Right lobe of liver (tissue), 6 donors: Measurements from ENCODE around the gene FAM118B. TPM values are rescaled to one million over a fixed set of nuclear protein-coding genes. Genes with fewer than 3 reads are reported as not detected.

Experiments
- ATAC-seq, 4 donors: fragments of 200-7000 bp; cut with Tn5 transposase; one replicate each; pipeline ENCODE4 v1.9.1; 2020; ENCODE audit warnings: mild to moderate bottlenecking in 4 of 4, moderate library complexity in 4 of 4
- DNase-seq, 3 donors: peaks; one replicate each; pipeline ENCODE4 v3.0.0-alpha.2; 2020
- H3K27ac ChIP-seq, 3 donors: fragments of 200-600 bp; one replicate each; pipeline ENCODE4 v1.8.0; 2022
- H3K27me3 ChIP-seq, 2 donors: fragments of 200-600 bp; one replicate each; pipeline ENCODE4 v1.8.0; 2022
- H3K36me3 ChIP-seq, 4 donors: fragments of 200-600 bp; sonication (generic) in 1 of 4; one replicate each; pipeline versions ENCODE4 v1.5.1 to v1.8.0; 2017 to 2022; ENCODE audit warnings: control low read depth in 1 of 4
- H3K4me1 ChIP-seq, 4 donors: fragments of 200-600 bp; sonication (generic) in 1 of 4; one replicate each; pipeline versions ENCODE4 v1.5.1 to v1.8.0; 2017 to 2022; ENCODE audit warnings: control low read depth in 1 of 4
- H3K4me3 ChIP-seq, 3 donors: fragments of 200-600 bp; one replicate each; pipeline ENCODE4 v1.8.0; 2022
- H3K9me3 ChIP-seq, 4 donors: fragments of 200-600 bp; sonication (generic) in 1 of 4; one replicate each; pipeline versions ENCODE4 v1.5.1 to v1.8.0; 2017 to 2022; ENCODE audit warnings: control low read depth in 1 of 4
- POLR2A ChIP-seq: fragments of 450-650 bp; IDR thresholded peaks from one replicate; pipeline ENCODE4 v1.6.1; 2017; ENCODE audit warnings: antibody characterized with exemption, mild to moderate bottlenecking
- WGBS: methylation state at CpG from one replicate; pipeline ENCODE4 v1.1.6; 2018; ENCODE audit warnings: low coverage, low lambda C conversion rate; ENCODE audit not compliant: insufficient coverage; ENCODE audit errors: missing lambda C conversion rate; 5-methylcytosine and 5-hydroxymethylcytosine counted together
- intact Hi-C, 2 donors: fragments of 100-400 bp; cut with DNase I; formaldehyde crosslinking; loops; one replicate each; pipeline versions ENCODE4 v1.11.2 to v1.14.1; 2022
- total RNA-seq, 6 experiments: library from RNA; depleted of rRNA in 2 of 6; stranded (reverse); fragments of >200 nt in 2 of 6; fragmentation: NEBNext Ultra II Directional in 3 of 6; extraction: Animal tissue kit (Norgen Biotek cat#: 25700) in 3 of 6; gene quantifications; one replicate each; pipeline versions ENCODE4 v1.1.0 to v1.2.4, GENCODE V29; 2016 to 2023
- TF ChIP-seq, protein P1 (sequence below), 4 donors: fragments of 200-600 bp in 3 of 4; fragments of 450-650 bp in 1 of 4; IDR thresholded peaks; one replicate each; pipeline versions ENCODE4 v1.5.1 to v1.8.0; 2016 to 2022; ENCODE audit warnings: antibody characterized with exemption in 4 of 4, mild to moderate bottlenecking in 2 of 4
- donor health status: DM: no; HTN: yes; CAD: no.
- donor health status: DM: no; HTN: no; CAD: no.
- donor health status: DM: no; HTN: no; CAD: no.
- donor health status: DM: no; HTN: yes; CAD: no.
- donor health status: DM: no; HTN: yes; CAD: no.

The FAM118B gene
- total RNA-seq, 6 experiments from 2014 or later, result 4.6 to 8.3 (median 5.8) TPM

DNA sequence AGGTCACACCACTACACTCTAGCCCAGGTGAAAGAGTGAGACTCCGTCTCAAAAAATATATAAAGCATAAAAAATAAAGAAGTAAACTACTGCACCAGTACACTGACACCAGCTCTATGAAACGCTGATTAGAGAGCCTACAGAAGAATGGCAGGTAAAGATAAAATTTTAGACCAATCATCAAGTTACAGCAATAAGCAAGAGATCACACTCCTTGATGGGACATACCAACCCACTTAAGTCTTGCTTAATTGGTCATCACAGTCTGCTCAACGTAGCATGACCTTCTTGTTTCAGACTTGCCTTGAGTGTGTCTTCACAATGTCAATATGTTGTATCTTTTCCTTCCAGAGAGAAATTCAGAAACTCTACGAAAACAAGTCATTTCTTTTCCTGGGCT, 44.6 kb downstream of the FAM118B start:
- Histone ChIP-seq H3K27ac (no peak overlapping the region), H3K9me3 (no peaks in the 10 kb centered on the region), H3K4me3 (no peak overlapping the region), H3K27me3 (no peaks in the 10 kb centered on the region), H3K36me3 (peaks cover 0 to 4% (median 0%) of the 10 kb centered on the region in 4 donors), H3K4me1 (no peaks in the 10 kb centered on the region)
- DNase-seq (no peak), ATAC-seq (no peak)
- intact Hi-C loops, result no loop called here
- TF ChIP-seq, protein P1, sequence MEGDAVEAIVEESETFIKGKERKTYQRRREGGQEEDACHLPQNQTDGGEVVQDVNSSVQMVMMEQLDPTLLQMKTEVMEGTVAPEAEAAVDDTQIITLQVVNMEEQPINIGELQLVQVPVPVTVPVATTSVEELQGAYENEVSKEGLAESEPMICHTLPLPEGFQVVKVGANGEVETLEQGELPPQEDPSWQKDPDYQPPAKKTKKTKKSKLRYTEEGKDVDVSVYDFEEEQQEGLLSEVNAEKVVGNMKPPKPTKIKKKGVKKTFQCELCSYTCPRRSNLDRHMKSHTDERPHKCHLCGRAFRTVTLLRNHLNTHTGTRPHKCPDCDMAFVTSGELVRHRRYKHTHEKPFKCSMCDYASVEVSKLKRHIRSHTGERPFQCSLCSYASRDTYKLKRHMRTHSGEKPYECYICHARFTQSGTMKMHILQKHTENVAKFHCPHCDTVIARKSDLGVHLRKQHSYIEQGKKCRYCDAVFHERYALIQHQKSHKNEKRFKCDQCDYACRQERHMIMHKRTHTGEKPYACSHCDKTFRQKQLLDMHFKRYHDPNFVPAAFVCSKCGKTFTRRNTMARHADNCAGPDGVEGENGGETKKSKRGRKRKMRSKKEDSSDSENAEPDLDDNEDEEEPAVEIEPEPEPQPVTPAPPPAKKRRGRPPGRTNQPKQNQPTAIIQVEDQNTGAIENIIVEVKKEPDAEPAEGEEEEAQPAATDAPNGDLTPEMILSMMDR (IDR thresholded peaks at IDR 0.05), result no peak
- no peak for TF ChIP-seq POLR2A
- WGBS, result 100% methylated on average over 2 of the region's 4 CpGs

GRCh38 chr11:126257144-126257543, 45.6 kb downstream of the FAM118B start:
- Histone ChIP-seq H3K36me3 (peaks cover 0 to 12% (median under 1%) of the 10 kb centered on the region in 4 donors), H3K4me3 (no peak overlapping the region), H3K27ac (no peak overlapping the region), H3K4me1 (no peaks in the 10 kb centered on the region), H3K27me3 (no peaks in the 10 kb centered on the region), H3K9me3 (no peaks in the 10 kb centered on the region)
- TF ChIP-seq POLR2A, result no peak
- TF ChIP-seq, protein P1 (IDR thresholded peaks at IDR 0.05), result no peak
- WGBS, result 71% methylated on average over 2 of the region's 2 CpGs
- DNase-seq, result no peak
- ATAC-seq, result no peak
- intact Hi-C loops, result no loop called here

DNA sequence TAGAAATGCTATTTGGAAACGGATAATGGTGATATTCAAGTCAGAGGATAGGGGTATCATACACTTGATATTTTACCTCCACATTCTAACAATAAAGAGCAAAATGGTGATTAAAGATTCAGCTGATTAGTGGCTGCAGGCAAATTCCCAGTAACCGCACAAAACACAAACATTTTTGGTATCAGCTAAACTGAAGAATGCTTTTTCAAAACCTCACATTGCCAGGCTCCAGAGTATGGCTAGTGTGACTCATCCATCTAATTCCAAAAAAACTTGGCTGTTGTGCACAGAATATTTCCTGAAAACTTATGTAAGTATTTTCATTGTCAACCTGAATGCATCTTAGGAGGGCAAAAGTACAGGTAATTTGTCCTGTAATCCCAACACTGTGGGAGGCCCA, 46.2 kb downstream of the FAM118B start:
- 94% methylated on average over 2 of the region's 2 CpGs for WGBS

GRCh38 chr11:126262216-126262615, 50.6 kb downstream of the FAM118B start:
- ATAC-seq (no peak), DNase-seq (no peak)
- Histone ChIP-seq H3K36me3 (peaks cover 7 to 60% (median 31%) of the 10 kb centered on the region in 4 donors), H3K4me3 (no peak overlapping the region), H3K9me3 (no peaks in the 10 kb centered on the region), H3K27ac (no peak overlapping the region), H3K4me1 (peaks cover 0 to 4% (median 0%) of the 10 kb centered on the region in 4 donors), H3K27me3 (no peaks in the 10 kb centered on the region)
- intact Hi-C loops, result loop anchor here in 1 of 2 donors (10.0 kb wide), 1 partner anchor 47 kb away; the partner anchor contains the start of genes FAM118B and RPUSD4
- TF ChIP-seq, protein P1 (IDR thresholded peaks at IDR 0.05), result no peak
- TF ChIP-seq POLR2A, result no peak
- 100% methylated on average over 3 of the region's 6 CpGs for WGBS

More for the DNA sequence above, 46.2 kb downstream of the FAM118B start:
- intact Hi-C loops, result no loop called here
- H3K4me1 ChIP-seq, result no peaks in the 10 kb centered on the region
- TF ChIP-seq, protein P1 (IDR thresholded peaks at IDR 0.05), result no peak
- no peak for TF ChIP-seq POLR2A
- peaks cover 0 to 19% (median 6%) of the 10 kb centered on the region in 4 donors for H3K36me3 ChIP-seq
- ATAC-seq (no peak), DNase-seq (no peak)
- H3K27me3 ChIP-seq, result no peaks in the 10 kb centered on the region
- no peaks in the 10 kb centered on the region for H3K9me3 ChIP-seq
- no peak overlapping the region for H3K4me3 ChIP-seq
- H3K27ac ChIP-seq, result no peak overlapping the region
